BLaER1 (cell line): ENCODE data around the gene CELA2B.
"Not testable (repeated sequence)": the region's sequence is repeated elsewhere in the genome, so short reads cannot be mapped to it uniquely, and the experiment has no call there.

ENCODE experiments used
- H3K27ac ChIP-seq: shearing (Covaris generic); formaldehyde crosslinking; 2 replicates; pipeline ENCODE4 v1.8.1; 2022
- H3K27me3 ChIP-seq: shearing (Covaris generic); formaldehyde crosslinking; 2 replicates; pipeline ENCODE4 v1.8.1; 2022
- H3K36me3 ChIP-seq: shearing (Covaris generic); formaldehyde crosslinking; 2 replicates; pipeline ENCODE4 v1.8.1; 2022
- H3K4me1 ChIP-seq: shearing (Covaris generic); formaldehyde crosslinking; 2 replicates; pipeline ENCODE4 v1.8.1; 2022
- H3K4me2 ChIP-seq: shearing (Covaris generic); formaldehyde crosslinking; 2 replicates; pipeline ENCODE4 v1.8.1; 2022
- H3K4me3 ChIP-seq: shearing (Covaris generic); formaldehyde crosslinking; 2 replicates; pipeline ENCODE4 v1.8.1; 2022
- H3K9ac ChIP-seq: shearing (Covaris generic); formaldehyde crosslinking; 2 replicates; pipeline ENCODE4 v1.8.1; 2022
- H3K9me3 ChIP-seq: shearing (Covaris generic); formaldehyde crosslinking; 2 replicates; pipeline ENCODE4 v1.8.1; 2022
- H4K20me1 ChIP-seq: shearing (Covaris generic); formaldehyde crosslinking; 2 replicates; pipeline ENCODE4 v1.8.1; 2022
- Cebpa-rat ChIP-seq: shearing (Covaris generic); IDR thresholded peaks from 2 replicates; pipeline ENCODE4 v1.8.1; 2022

CELA2B gene

DNA sequence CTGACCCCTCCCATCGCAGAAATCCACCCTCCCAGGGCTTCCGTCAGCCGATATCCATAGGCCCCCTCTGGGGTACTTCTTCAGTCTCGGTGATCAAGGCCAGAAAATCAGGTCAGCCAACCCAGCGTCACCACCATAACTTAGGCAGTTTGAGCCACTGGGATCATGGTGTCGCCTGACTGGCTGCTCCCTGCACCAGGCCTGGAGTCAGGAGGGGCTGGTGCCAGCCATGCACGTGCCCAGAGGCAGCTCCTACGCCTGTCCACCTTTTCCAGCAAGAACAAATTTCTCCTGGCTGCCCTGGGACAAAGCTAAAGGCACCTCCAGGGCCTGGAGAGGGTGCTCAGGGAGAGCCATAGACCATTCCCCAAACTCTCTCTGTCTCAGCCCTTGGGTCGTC is 42.4 kb upstream of the CELA2B start:
- no peak overlapping the region for H3K4me3 ChIP-seq
- H3K36me3 ChIP-seq: peaks cover 31% of the 10 kb centered on the region
- no peak overlapping the region for H3K27ac ChIP-seq
- no peak overlapping the region for H3K4me2 ChIP-seq
- H3K9me3 ChIP-seq: no peaks in the 10 kb centered on the region
- H3K9ac ChIP-seq: no peak overlapping the region
- peaks cover 24% of the 10 kb centered on the region; the same call in 1 of the 2 replicates for H4K20me1 ChIP-seq
- no peaks in the 10 kb centered on the region for H3K27me3 ChIP-seq
- TF ChIP-seq Cebpa-rat: no peak
- H3K4me1 ChIP-seq: peaks cover 7% of the 10 kb centered on the region; the same call in 1 of the 2 replicates

DNA sequence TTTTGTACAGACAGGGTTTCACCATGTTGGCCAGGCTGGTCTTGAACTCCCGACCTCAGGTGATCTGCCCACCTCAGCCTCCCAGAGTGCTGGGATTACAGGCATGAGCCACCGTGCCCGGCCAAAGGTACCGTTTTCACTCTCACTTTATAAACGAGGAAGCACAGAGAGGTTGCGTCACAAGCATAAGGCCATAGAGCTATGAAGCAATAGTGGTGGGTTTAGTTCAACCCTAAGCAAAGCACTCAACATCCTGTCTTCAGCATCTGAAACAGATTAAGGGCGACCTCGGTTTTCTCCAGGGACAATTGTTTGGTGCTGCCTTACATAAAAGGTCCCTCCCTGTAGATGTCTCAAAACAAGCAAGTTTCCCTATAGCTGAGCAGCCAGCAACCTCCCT is 41.2 kb upstream of the CELA2B start:
- not testable (repeated sequence) for H3K27me3 ChIP-seq
- TF ChIP-seq Cebpa-rat: peak; percentile 89

DNA sequence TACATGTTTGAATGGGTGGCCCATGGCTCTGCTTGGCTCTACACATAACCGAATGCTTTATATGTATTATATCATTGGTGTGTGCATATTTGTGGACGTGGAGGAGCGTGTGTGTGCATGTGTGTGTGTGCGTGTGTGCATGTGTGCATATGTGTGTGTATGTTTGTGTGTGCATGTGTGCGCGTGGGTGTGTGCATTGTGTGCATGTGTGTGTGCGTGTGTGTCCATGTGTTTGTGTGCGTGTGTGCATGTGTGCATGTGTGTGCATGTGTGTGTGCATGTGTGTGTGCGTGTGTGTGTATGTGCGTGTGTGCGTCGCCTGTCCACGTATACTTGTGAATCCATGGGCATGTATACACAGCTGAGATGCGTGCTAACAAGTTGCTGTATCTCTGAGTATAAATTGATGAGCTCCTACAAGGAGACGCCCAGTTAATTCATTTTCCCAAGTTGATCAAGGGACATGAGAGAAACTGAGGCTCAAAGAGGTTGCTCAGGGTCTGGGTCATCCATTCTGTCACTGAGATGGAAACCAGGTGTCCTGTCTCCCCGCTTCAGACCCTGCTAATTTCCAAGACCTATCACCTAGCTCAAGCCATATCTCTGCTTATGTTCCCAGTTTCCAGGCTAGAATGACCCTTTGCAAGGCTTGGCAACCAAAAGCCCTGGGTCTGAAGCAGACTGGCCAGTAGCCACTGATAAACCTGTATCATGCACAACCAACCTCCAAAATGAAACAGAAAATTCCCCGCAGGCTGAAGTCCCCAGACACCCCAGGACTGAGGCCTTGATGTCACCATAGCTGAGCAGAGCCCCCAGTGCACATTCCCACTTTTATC is 40.4 kb upstream of the CELA2B start:
- H3K4me3 ChIP-seq: no peak overlapping the region

More for the DNA sequence above, 41.2 kb upstream of the CELA2B start:
- not testable (repeated sequence) for H3K9me3 ChIP-seq, H3K4me2 ChIP-seq, H3K27ac ChIP-seq, H3K9ac ChIP-seq, H3K4me3 ChIP-seq, H3K4me1 ChIP-seq
- Histone ChIP-seq H3K36me3 (peaks cover 18% of the 10 kb centered on the region), H4K20me1 (peaks cover 11% of the 10 kb centered on the region; the same call in 1 of the 2 replicates)

DNA sequence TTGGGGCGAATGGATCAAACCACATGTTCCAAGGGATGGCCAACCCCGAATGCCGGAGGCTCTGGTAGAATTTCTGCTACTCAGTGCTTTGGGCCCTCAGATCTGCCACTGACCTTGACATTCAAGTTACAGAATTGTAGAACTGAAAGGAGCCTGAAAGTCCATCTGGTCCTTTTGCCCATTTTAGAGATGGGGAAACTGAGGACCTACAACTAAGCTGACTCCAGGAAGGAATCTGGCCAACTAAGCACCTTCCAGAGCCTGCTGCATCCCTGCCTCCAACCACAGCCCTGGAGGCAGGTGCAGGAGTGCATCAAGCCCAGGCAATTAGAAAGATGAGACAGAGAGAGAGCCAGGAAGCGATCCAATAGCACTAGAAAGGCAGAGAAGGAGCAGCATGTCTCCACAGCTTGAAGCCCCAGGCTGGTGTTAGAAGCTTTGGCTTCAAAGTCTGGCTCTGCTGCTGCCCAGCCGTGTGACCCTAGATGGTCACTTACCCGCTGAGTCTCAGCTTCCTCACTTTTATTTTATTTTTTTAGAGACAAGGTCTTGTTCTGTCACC is 38.9 kb upstream of the CELA2B start:
- Histone ChIP-seq H3K4me3 (no peak overlapping the region), H3K27me3 (no peaks in the 10 kb centered on the region), H3K9me3 (no peaks in the 10 kb centered on the region), H4K20me1 (no peaks in the 10 kb centered on the region), H3K36me3 (peaks cover under 1% of the 10 kb centered on the region; the same call in 1 of the 2 replicates), H3K27ac (no peak overlapping the region), H3K9ac (no peak overlapping the region), H3K4me2 (no peak overlapping the region), H3K4me1 (peaks cover 7% of the 10 kb centered on the region; the same call in 1 of the 2 replicates)
- TF ChIP-seq Cebpa-rat: no peak

More for the DNA sequence above, 40.4 kb upstream of the CELA2B start:
- H3K27me3 ChIP-seq: no peaks in the 10 kb centered on the region
- H3K36me3 ChIP-seq: peaks cover 13% of the 10 kb centered on the region
- no peak overlapping the region for H3K4me2 ChIP-seq
- no peak overlapping the region for H3K9ac ChIP-seq
- H3K9me3 ChIP-seq: no peaks in the 10 kb centered on the region
- TF ChIP-seq Cebpa-rat: no peak
- no peak overlapping the region for H3K27ac ChIP-seq
- H3K4me1 ChIP-seq: peaks cover 7% of the 10 kb centered on the region; the same call in 1 of the 2 replicates
- H4K20me1 ChIP-seq: peaks cover 6% of the 10 kb centered on the region; the same call in 1 of the 2 replicates

DNA sequence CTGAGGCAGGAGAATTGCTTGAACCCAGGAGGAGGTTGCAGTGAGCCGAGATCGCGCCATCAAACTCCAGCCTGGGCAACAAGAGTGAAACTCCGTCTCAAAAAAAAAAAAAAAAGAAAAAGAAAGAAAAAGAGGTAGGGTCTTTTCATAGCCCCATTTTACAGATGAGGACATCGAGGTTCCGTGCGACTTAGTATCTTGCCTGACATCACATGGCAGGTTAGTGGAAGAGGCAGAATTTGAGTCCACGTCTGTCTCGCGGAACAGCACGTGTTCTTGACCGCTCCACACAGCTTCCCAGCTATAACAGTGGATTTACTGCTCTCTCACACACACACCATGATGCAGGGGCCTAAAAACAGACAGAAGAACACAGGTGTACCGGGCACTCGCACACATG is 36.6 kb upstream of the CELA2B start:
- peaks cover 21% of the 10 kb centered on the region for H3K4me1 ChIP-seq
- TF ChIP-seq Cebpa-rat: no peak
- H3K4me3 ChIP-seq: no peak overlapping the region
- no peak overlapping the region for H3K9ac ChIP-seq
- H3K27me3 ChIP-seq: no peaks in the 10 kb centered on the region
- H3K4me2 ChIP-seq: no peak overlapping the region
- H3K36me3 ChIP-seq: no peaks in the 10 kb centered on the region
- no peaks in the 10 kb centered on the region; the same call in 1 of the 2 replicates for H4K20me1 ChIP-seq
- H3K9me3 ChIP-seq: no peaks in the 10 kb centered on the region
- no peak overlapping the region for H3K27ac ChIP-seq

DNA sequence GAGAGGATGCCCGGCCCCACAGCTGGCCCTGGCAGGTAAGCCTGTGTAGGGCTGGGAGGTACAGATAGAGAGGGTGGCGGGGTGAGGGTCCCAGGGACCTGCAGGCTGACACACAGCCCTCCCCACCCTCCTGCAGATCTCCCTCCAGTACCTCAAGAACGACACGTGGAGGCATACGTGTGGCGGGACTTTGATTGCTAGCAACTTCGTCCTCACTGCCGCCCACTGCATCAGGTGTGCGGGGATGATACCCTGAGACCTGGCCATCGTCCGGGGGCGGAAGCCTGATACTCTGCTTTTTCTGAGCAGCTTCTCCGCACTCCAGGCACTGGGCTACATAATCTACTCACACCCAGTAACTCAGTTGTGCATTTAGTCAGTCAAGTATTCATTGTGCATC is 35.5 kb upstream of the CELA2B start:
- Histone ChIP-seq H3K4me3 (no peak overlapping the region), H3K27ac (no peak overlapping the region), H3K9me3 (no peaks in the 10 kb centered on the region), H3K36me3 (no peaks in the 10 kb centered on the region), H3K9ac (no peak overlapping the region), H3K27me3 (no peaks in the 10 kb centered on the region), H4K20me1 (no peaks in the 10 kb centered on the region; the same call in 1 of the 2 replicates), H3K4me1 (peaks cover 24% of the 10 kb centered on the region), H3K4me2 (no peak overlapping the region)
- no peak for TF ChIP-seq Cebpa-rat

DNA sequence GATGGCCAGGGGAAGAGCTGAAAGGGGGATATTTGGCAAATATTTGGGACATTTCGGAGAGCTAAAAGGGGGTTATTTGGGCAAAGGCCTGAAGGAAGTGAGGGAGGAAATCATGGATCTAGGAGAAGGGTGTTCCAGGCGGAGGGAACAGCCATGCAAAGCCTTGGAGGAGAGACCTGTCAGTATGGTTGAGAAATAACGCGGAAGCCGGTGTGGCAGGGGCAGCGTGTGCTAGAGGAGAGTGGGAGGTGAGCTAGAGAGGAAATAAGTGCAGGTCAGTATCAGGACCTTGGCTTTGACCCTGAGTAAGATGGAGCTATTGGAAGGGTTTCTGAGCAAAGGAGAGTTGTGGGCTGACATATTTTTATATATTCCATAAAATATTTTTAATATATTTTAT is 34.7 kb upstream of the CELA2B start:
- Histone ChIP-seq H3K4me3 (no peak overlapping the region), H3K27me3 (no peaks in the 10 kb centered on the region), H3K9me3 (no peaks in the 10 kb centered on the region)

DNA sequence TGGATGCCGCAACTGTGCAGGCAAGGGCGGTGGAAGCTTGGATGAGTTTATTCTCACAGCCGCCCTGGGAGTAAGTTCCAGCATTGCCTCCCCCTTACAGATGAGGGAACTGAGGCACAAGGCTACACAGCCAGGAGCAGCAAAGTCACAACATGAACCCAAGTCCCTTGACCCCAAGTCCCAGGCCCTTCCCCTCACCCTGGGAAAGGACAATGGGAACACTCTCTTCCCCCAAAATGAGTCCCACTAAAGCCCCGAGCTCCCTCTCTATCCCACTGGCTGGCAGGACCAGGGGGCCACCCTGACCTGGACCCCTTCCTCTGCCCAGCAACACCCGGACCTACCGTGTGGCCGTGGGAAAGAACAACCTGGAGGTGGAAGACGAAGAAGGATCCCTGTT is 33.8 kb upstream of the CELA2B start:
- H3K27me3 ChIP-seq: no peaks in the 10 kb centered on the region
- no peak overlapping the region for H3K9ac ChIP-seq
- peaks cover 37% of the 10 kb centered on the region for H3K4me1 ChIP-seq
- no peak overlapping the region for H3K4me3 ChIP-seq
- H3K9me3 ChIP-seq: no peaks in the 10 kb centered on the region
- no peak overlapping the region for H3K27ac ChIP-seq
- H4K20me1 ChIP-seq: no peaks in the 10 kb centered on the region; the same call in 1 of the 2 replicates
- no peak for TF ChIP-seq Cebpa-rat
- H3K36me3 ChIP-seq: no peaks in the 10 kb centered on the region
- H3K4me2 ChIP-seq: no peak overlapping the region

More for the DNA sequence above, 34.7 kb upstream of the CELA2B start:
- Histone ChIP-seq H3K4me1 (peaks cover 33% of the 10 kb centered on the region), H3K4me2 (no peak overlapping the region), H4K20me1 (no peaks in the 10 kb centered on the region; the same call in 1 of the 2 replicates), H3K36me3 (no peaks in the 10 kb centered on the region), H3K27ac (no peak overlapping the region), H3K9ac (no peak overlapping the region)
- TF ChIP-seq Cebpa-rat: no peak

DNA sequence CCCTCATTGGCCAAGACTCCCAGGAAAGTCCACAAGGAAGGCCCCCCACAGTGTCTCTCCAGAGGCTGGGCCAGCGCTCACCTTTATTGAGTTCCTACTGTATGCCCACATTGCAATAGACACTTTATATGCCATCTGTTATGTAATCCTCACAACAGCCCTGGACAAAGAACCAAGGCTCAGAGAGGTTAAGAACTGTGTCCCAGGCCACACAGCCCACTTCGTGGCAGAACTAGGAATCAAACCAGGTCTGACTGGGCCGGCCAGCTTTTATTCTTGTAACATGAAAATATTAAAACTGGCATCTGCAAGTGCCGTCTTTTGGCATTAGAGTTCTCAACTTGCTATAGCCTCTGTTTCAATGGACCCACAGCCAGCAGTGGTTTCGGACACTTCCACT is 33.1 kb upstream of the CELA2B start:
- no peaks in the 10 kb centered on the region; the same call in 1 of the 2 replicates for H4K20me1 ChIP-seq
- H3K4me3 ChIP-seq: no peak overlapping the region
- H3K36me3 ChIP-seq: no peaks in the 10 kb centered on the region
- H3K27me3 ChIP-seq: no peaks in the 10 kb centered on the region
- H3K9ac ChIP-seq: no peak overlapping the region
- H3K4me2 ChIP-seq: no peak overlapping the region
- TF ChIP-seq Cebpa-rat: no peak
- H3K27ac ChIP-seq: no peak overlapping the region
- H3K4me1 ChIP-seq: peaks cover 37% of the 10 kb centered on the region
- no peaks in the 10 kb centered on the region for H3K9me3 ChIP-seq

DNA sequence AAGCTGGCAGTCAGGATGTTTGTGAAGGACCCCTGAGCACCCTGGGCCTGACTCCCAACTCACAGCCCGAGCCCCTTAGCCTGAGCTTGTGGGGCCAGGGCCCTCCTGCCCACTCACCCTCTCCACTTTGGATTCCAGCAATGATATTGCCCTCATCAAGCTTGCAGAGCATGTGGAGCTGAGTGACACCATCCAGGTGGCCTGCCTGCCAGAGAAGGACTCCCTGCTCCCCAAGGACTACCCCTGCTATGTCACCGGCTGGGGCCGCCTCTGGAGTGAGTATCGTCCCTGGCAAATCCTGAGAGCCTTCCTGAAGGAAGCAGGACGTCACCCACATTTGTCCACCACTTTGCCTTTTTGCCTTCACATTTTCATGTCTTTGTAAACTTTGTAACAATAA is 32.6 kb upstream of the CELA2B start:
- Histone ChIP-seq H4K20me1 (no peaks in the 10 kb centered on the region; the same call in 1 of the 2 replicates), H3K9ac (no peak overlapping the region), H3K27me3 (no peaks in the 10 kb centered on the region), H3K36me3 (no peaks in the 10 kb centered on the region), H3K4me3 (no peak overlapping the region), H3K9me3 (no peaks in the 10 kb centered on the region), H3K4me2 (peak overlapping the region; percentile 77; the same call in 1 of the 2 replicates), H3K27ac (no peak overlapping the region), H3K4me1 (peaks cover 37% of the 10 kb centered on the region)
- no peak for TF ChIP-seq Cebpa-rat
